Spleen (tissue), 11 donors: ENCODE data around the gene POU6F2. TPM values are rescaled to one million over a fixed set of nuclear protein-coding genes. Genes with fewer than 3 reads are reported as not detected.

ENCODE experiments used
- DNase-seq: peaks from one replicate; pipeline ENCODE4 v3.0.0-alpha.2; 2020
- H3K27ac ChIP-seq, 8 donors: fragments of 200-600 bp; sonication (generic) in 7 of 8; 1 replicate in 4 of 8; 2 replicates in 4 of 8; pipeline versions ENCODE4 v1.5.0 to v1.8.0; 2016 to 2021; ENCODE audit warnings: inconsistent platforms in 4 of 8, mild to moderate bottlenecking in 4 of 8, moderate library complexity in 1 of 8
- H3K27me3 ChIP-seq, 7 donors: fragments of 200-600 bp; sonication (generic) in 6 of 7; replicated peaks in 1 of 7; 1 replicate in 4 of 7; 2 replicates in 3 of 7; pipeline versions ENCODE4 v1.5.0 to v1.8.0; 2016 to 2021; ENCODE audit warnings: inconsistent platforms in 3 of 7, mild to moderate bottlenecking in 1 of 7
- H3K36me3 ChIP-seq, 6 donors: fragments of 200-600 bp; sonication (generic) in 5 of 6; 1 replicate in 4 of 6; 2 replicates in 2 of 6; pipeline versions ENCODE4 v1.5.0 to v1.8.0; 2016 to 2021; ENCODE audit warnings: inconsistent platforms in 2 of 6
- H3K4me1 ChIP-seq, 6 donors: fragments of 200-600 bp; sonication (generic) in 5 of 6; 1 replicate in 3 of 6; 2 replicates in 3 of 6; pipeline versions ENCODE4 v1.5.0 to v1.8.0; 2016 to 2021; ENCODE audit warnings: inconsistent platforms in 3 of 6
- H3K4me3 ChIP-seq, 8 donors: fragments of 200-600 bp; sonication (generic) in 7 of 8; 1 replicate in 4 of 8; 2 replicates in 4 of 8; pipeline versions ENCODE4 v1.5.0 to v1.8.0; 2016 to 2021; ENCODE audit warnings: inconsistent platforms in 4 of 8, mild to moderate bottlenecking in 4 of 8, moderate library complexity in 2 of 8
- H3K9me3 ChIP-seq, 8 donors: fragments of 200-600 bp; sonication (generic) in 7 of 8; 1 replicate in 4 of 8; 2 replicates in 4 of 8; pipeline versions ENCODE4 v1.5.0 to v1.8.0; 2016 to 2021; ENCODE audit warnings: inconsistent platforms in 4 of 8
- POLR2A ChIP-seq, 3 donors: fragments of 450-650 bp; IDR thresholded peaks; one replicate each; pipeline ENCODE4 v1.5.1; 2017; ENCODE audit warnings: antibody characterized with exemption in 3 of 3, mild to moderate bottlenecking in 1 of 3
- POLR2AphosphoS5 ChIP-seq, 3 donors: sonication (generic); formaldehyde crosslinking; IDR thresholded peaks; one replicate each; pipeline ENCODE4 v1.5.1; 2017; ENCODE audit warnings: antibody characterized with exemption in 3 of 3
- WGBS, 5 donors: extraction: QIAGEN DNeasy Blood & Tissue Kit in 3 of 5; methylation state at CpG; one replicate each; pipeline versions ENCODE4 v1.1.5 to v1.1.7; 2013 to 2018; 5-methylcytosine and 5-hydroxymethylcytosine counted together
- intact Hi-C: fragments of 100-400 bp; cut with DNase I; formaldehyde crosslinking; loops from one replicate; pipeline ENCODE4 v1.15.0; 2023; ENCODE audit warnings: low total_unique reads
- polyA plus RNA-seq, 3 donors: library from polyadenylated mRNA; stranded (reverse); fragments of 200-250 nt; gene quantifications; one replicate each; pipeline ENCODE4 v1.2.1, GENCODE V29; 2013
- total RNA-seq, 7 donors: library from RNA; depleted of rRNA in 3 of 7; stranded (reverse); fragments of >200 nt in 3 of 7; fragmentation: NEBNext Ultra II Directional in 4 of 7; extraction: Animal tissue kit (Norgen Biotek cat#: 25700) in 4 of 7; gene quantifications; one replicate each; pipeline versions ENCODE4 v1.1.0 to v1.2.1, GENCODE V29; 2016 to 2021
- TF ChIP-seq, protein P1 (sequence below), 11 experiments: fragments of 200-600 bp in 7 of 11; fragments of 450-650 bp in 4 of 11; sonication (generic) in 4 of 11; IDR thresholded peaks in 8 of 11; conservative IDR thresholded peaks in 3 of 11; 1 replicate in 7 of 11; 2 replicates in 4 of 11; pipeline versions ENCODE4 v1.4.0 to v1.8.0; 2016 to 2021; ENCODE audit warnings: antibody characterized with exemption in 11 of 11, inconsistent platforms in 4 of 11, mild to moderate bottlenecking in 1 of 11
- donor health status: healthy with polysubstance abuse.
- donor health status: DM: no; HTN: no; CAD: no; lungs with moderate emphysema.
- donor health status: DM: no; HTN: no; CAD: no.
- donor health status: Bipolar disorder and iron deficiency.
- donor health status: healthy.
- donor health status: DM: no; HTN: no; CAD: no.
- donor health status: DM: yes; HTN: yes; CAD: no.

The POU6F2 gene
- total and polyA plus RNA-seq, 10 donors: 0.04 to 0.54 (median 0.23) TPM; not detected in 7

DNA sequence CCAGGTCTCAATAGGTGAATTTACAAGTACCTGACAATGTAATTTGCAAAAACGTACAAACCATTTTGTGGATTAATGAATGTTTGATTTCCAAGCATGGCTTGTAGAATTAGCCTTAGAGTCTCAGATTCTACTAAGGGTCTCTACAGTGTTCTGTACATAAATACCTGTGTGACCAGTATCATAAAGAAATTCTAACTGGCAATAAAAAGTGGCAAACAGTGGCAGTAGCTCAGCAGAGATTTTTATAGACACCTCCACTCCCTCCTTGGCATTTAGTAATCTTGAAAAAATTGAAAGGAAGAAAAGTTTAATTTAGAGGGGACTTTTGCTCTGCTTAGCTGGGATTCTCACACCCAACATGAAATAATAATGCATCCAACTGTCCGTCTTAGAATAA lies 220.8 kb downstream of the POU6F2 start:
- H3K9me3 ChIP-seq: no peaks in the 10 kb centered on the region
- no peak overlapping the region for H3K27ac ChIP-seq
- no peaks in the 10 kb centered on the region for H3K4me1 ChIP-seq
- no peaks in the 10 kb centered on the region for H3K36me3 ChIP-seq
- WGBS, 5 donors: 77 to 84% (median 81%) methylated on average over 2 of the region's 2 CpGs
- H3K4me3 ChIP-seq: no peak overlapping the region
- H3K27me3 ChIP-seq: no peaks in the 10 kb centered on the region
- TF ChIP-seq, protein P1, sequence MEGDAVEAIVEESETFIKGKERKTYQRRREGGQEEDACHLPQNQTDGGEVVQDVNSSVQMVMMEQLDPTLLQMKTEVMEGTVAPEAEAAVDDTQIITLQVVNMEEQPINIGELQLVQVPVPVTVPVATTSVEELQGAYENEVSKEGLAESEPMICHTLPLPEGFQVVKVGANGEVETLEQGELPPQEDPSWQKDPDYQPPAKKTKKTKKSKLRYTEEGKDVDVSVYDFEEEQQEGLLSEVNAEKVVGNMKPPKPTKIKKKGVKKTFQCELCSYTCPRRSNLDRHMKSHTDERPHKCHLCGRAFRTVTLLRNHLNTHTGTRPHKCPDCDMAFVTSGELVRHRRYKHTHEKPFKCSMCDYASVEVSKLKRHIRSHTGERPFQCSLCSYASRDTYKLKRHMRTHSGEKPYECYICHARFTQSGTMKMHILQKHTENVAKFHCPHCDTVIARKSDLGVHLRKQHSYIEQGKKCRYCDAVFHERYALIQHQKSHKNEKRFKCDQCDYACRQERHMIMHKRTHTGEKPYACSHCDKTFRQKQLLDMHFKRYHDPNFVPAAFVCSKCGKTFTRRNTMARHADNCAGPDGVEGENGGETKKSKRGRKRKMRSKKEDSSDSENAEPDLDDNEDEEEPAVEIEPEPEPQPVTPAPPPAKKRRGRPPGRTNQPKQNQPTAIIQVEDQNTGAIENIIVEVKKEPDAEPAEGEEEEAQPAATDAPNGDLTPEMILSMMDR (IDR thresholded peaks at IDR 0.05 in 8 of 11, conservative IDR thresholded peaks at IDR 0.05 in 3 of 11): no peak
- TF ChIP-seq POLR2A (IDR thresholded peaks at IDR 0.05) (no peak), POLR2AphosphoS5 (IDR thresholded peaks at IDR 0.05) (no peak)
- intact Hi-C loops: no loop called here
- no peak for DNase-seq

DNA sequence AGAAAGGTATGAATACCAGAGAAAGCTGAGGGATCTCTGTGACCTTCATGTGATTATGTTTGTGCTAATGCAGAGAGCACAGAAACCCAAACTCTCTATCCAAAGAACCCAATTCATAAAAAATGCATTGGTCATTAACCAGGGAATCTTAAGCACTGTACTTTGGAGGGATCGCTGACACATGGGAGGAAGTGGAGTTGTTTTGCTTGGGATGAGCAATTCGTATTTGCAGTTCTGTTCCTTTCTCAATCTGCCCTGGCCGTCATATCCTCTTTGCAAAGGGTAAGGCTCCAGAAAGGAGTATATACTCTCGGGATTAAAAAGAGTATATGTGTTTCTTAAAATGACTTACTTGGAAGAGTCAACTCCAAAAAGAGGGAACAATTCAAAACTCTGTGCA lies 221.3 kb downstream of the POU6F2 start:
- no peak overlapping the region for H3K4me3 ChIP-seq
- 69 to 87% (median 76%) methylated on average over 4 of the region's 4 CpGs for WGBS, 5 donors
- no peaks in the 10 kb centered on the region for H3K36me3 ChIP-seq
- DNase-seq: no peak
- no peaks in the 10 kb centered on the region for H3K9me3 ChIP-seq
- H3K4me1 ChIP-seq: no peaks in the 10 kb centered on the region
- no peak for TF ChIP-seq POLR2A (IDR thresholded peaks at IDR 0.05)
- TF ChIP-seq POLR2AphosphoS5 (IDR thresholded peaks at IDR 0.05): no peak
- TF ChIP-seq, protein P1 (IDR thresholded peaks at IDR 0.05 in 8 of 11, conservative IDR thresholded peaks at IDR 0.05 in 3 of 11): no peak
- H3K27me3 ChIP-seq: no peaks in the 10 kb centered on the region
- intact Hi-C loops: no loop called here
- H3K27ac ChIP-seq: no peak overlapping the region

- H3K4me3 ChIP-seq: no peak overlapping the region
- no peak for DNase-seq
- no peaks in the 10 kb centered on the region for H3K36me3 ChIP-seq
- intact Hi-C loops: no loop called here
- no peaks in the 10 kb centered on the region for H3K27me3 ChIP-seq
- no peaks in the 10 kb centered on the region for H3K9me3 ChIP-seq
- TF ChIP-seq, protein P1 (IDR thresholded peaks at IDR 0.05 in 8 of 11, conservative IDR thresholded peaks at IDR 0.05 in 3 of 11): no peak
- TF ChIP-seq POLR2AphosphoS5 (IDR thresholded peaks at IDR 0.05) (no peak), POLR2A (IDR thresholded peaks at IDR 0.05) (no peak)
- no peak overlapping the region for H3K27ac ChIP-seq
- 74 to 85% (median 79%) methylated on average over 5 of the region's 5 CpGs for WGBS, 5 donors
- no peaks in the 10 kb centered on the region for H3K4me1 ChIP-seq
Observed at GRCh38 chr7:39199951-39200350, 222.2 kb downstream of the POU6F2 start.

GRCh38 chr7:39202041-39202440 lies 224.3 kb downstream of the POU6F2 start:
- WGBS, 5 donors: 36 to 80% (median 53%) methylated on average over 1 of the region's 1 CpG
- no peaks in the 10 kb centered on the region for H3K4me1 ChIP-seq
- H3K27me3 ChIP-seq: no peaks in the 10 kb centered on the region
- H3K36me3 ChIP-seq: no peaks in the 10 kb centered on the region
- TF ChIP-seq, protein P1 (IDR thresholded peaks at IDR 0.05 in 8 of 11, conservative IDR thresholded peaks at IDR 0.05 in 3 of 11): no peak
- TF ChIP-seq POLR2AphosphoS5 (IDR thresholded peaks at IDR 0.05): no peak
- H3K9me3 ChIP-seq: no peaks in the 10 kb centered on the region
- H3K27ac ChIP-seq: no peak overlapping the region
- intact Hi-C loops: no loop called here
- H3K4me3 ChIP-seq: no peak overlapping the region
- DNase-seq: no peak
